Activated naive CD4-positive, alpha-beta T cell treated with anti-CD3 and anti-CD28 coated beads, Interleukin-2, amount 50 U/mL, for 24 hours (primary cell): ENCODE data around the gene ACACB.
"Not testable (repeated sequence)": the region's sequence is repeated elsewhere in the genome, so short reads cannot be mapped to it uniquely, and the experiment has no call there.

Experiments used
- H3K27ac Mint-ChIP-seq: one replicate; pipeline ENCODE4 v1.8.0; 2021; ENCODE audit warnings: mild to moderate bottlenecking, mixed read lengths
- H3K27me3 Mint-ChIP-seq: one replicate; pipeline ENCODE4 v1.8.0; 2021; ENCODE audit warnings: mixed read lengths
- H3K36me3 Mint-ChIP-seq: one replicate; pipeline ENCODE4 v1.8.0; 2021; ENCODE audit warnings: mixed read lengths
- H3K4me1 Mint-ChIP-seq: one replicate; pipeline ENCODE4 v1.8.0; 2021; ENCODE audit warnings: mixed read lengths
- H3K4me3 Mint-ChIP-seq: one replicate; pipeline ENCODE4 v1.8.0; 2021; ENCODE audit warnings: mild to moderate bottlenecking, mixed read lengths
- H3K9me3 Mint-ChIP-seq: one replicate; pipeline ENCODE4 v1.8.0; 2021; ENCODE audit warnings: mixed read lengths

ACACB gene

GRCh38 chr12:109170324-109170723 is 53.9 kb downstream of the ACACB start:
- H3K9me3 Mint-ChIP-seq = no peaks in the 10 kb centered on the region
- no peak overlapping the region for H3K27ac Mint-ChIP-seq
- H3K27me3 Mint-ChIP-seq = no peaks in the 10 kb centered on the region
- no peaks in the 10 kb centered on the region for H3K4me1 Mint-ChIP-seq
- H3K36me3 Mint-ChIP-seq = peaks cover 18% of the 10 kb centered on the region
- H3K4me3 Mint-ChIP-seq = no peak overlapping the region

GRCh38 chr12:109172787-109173186 is 56.4 kb downstream of the ACACB start:
- H3K27ac Mint-ChIP-seq, H3K4me3 Mint-ChIP-seq, H3K27me3 Mint-ChIP-seq, H3K9me3 Mint-ChIP-seq, H3K4me1 Mint-ChIP-seq: not testable (repeated sequence)
- H3K36me3 Mint-ChIP-seq = peaks cover 18% of the 10 kb centered on the region

- no peak overlapping the region for H3K27ac Mint-ChIP-seq
- peaks cover 18% of the 10 kb centered on the region for H3K36me3 Mint-ChIP-seq
- H3K27me3 Mint-ChIP-seq = no peaks in the 10 kb centered on the region
- H3K4me1 Mint-ChIP-seq = no peaks in the 10 kb centered on the region
- H3K9me3 Mint-ChIP-seq = no peaks in the 10 kb centered on the region
- H3K4me3 Mint-ChIP-seq = no peak overlapping the region
Observed at GRCh38 chr12:109173443-109174240, 57.3 kb downstream of the ACACB start.

- Mint-ChIP-seq H3K27me3 (no peaks in the 10 kb centered on the region), H3K4me1 (no peaks in the 10 kb centered on the region), H3K4me3 (no peak overlapping the region), H3K9me3 (no peaks in the 10 kb centered on the region), H3K27ac (no peak overlapping the region), H3K36me3 (peaks cover 18% of the 10 kb centered on the region)
Observed at GRCh38 chr12:109174468-109174867, 58.1 kb downstream of the ACACB start.

GRCh38 chr12:109178532-109178931 is 62.1 kb downstream of the ACACB start:
- H3K27me3 Mint-ChIP-seq = no peaks in the 10 kb centered on the region
- H3K9me3 Mint-ChIP-seq = no peaks in the 10 kb centered on the region
- H3K4me1 Mint-ChIP-seq = no peaks in the 10 kb centered on the region
- no peak overlapping the region for H3K27ac Mint-ChIP-seq
- peaks cover 4% of the 10 kb centered on the region for H3K36me3 Mint-ChIP-seq
- H3K4me3 Mint-ChIP-seq = no peak overlapping the region

GRCh38 chr12:109179927-109180326 is 63.5 kb downstream of the ACACB start:
- Mint-ChIP-seq H3K9me3 (no peaks in the 10 kb centered on the region), H3K4me1 (no peaks in the 10 kb centered on the region), H3K27me3 (no peaks in the 10 kb centered on the region), H3K36me3 (peaks cover 4% of the 10 kb centered on the region), H3K27ac (no peak overlapping the region), H3K4me3 (no peak overlapping the region)

- no peaks in the 10 kb centered on the region for H3K9me3 Mint-ChIP-seq
- no peak overlapping the region for H3K27ac Mint-ChIP-seq
- H3K4me1 Mint-ChIP-seq = no peaks in the 10 kb centered on the region
- no peak overlapping the region for H3K4me3 Mint-ChIP-seq
- H3K27me3 Mint-ChIP-seq = no peaks in the 10 kb centered on the region
- peaks cover 8% of the 10 kb centered on the region for H3K36me3 Mint-ChIP-seq
Observed at GRCh38 chr12:109182041-109182839, 65.9 kb downstream of the ACACB start.

GRCh38 chr12:109185441-109185840 is 69.1 kb downstream of the ACACB start:
- no peak overlapping the region for H3K4me3 Mint-ChIP-seq
- peaks cover 8% of the 10 kb centered on the region for H3K36me3 Mint-ChIP-seq
- H3K27ac Mint-ChIP-seq = no peak overlapping the region
- no peaks in the 10 kb centered on the region for H3K9me3 Mint-ChIP-seq
- no peaks in the 10 kb centered on the region for H3K4me1 Mint-ChIP-seq
- H3K27me3 Mint-ChIP-seq = no peaks in the 10 kb centered on the region

GRCh38 chr12:109186993-109187653 is 70.7 kb downstream of the ACACB start:
- H3K4me1 Mint-ChIP-seq = no peaks in the 10 kb centered on the region
- H3K9me3 Mint-ChIP-seq = no peaks in the 10 kb centered on the region
- H3K27me3 Mint-ChIP-seq = no peaks in the 10 kb centered on the region
- H3K4me3 Mint-ChIP-seq = no peak overlapping the region
- H3K36me3 Mint-ChIP-seq = peaks cover 6% of the 10 kb centered on the region
- no peak overlapping the region for H3K27ac Mint-ChIP-seq

- H3K36me3 Mint-ChIP-seq = peaks cover 4% of the 10 kb centered on the region
- H3K9me3 Mint-ChIP-seq = no peaks in the 10 kb centered on the region
- H3K4me1 Mint-ChIP-seq = no peaks in the 10 kb centered on the region
- H3K27ac Mint-ChIP-seq = no peak overlapping the region
- no peak overlapping the region for H3K4me3 Mint-ChIP-seq
- no peaks in the 10 kb centered on the region for H3K27me3 Mint-ChIP-seq
Observed at GRCh38 chr12:109188108-109188712, 71.8 kb downstream of the ACACB start.

- H3K4me3 Mint-ChIP-seq = no peak overlapping the region
- no peaks in the 10 kb centered on the region for H3K27me3 Mint-ChIP-seq
- no peaks in the 10 kb centered on the region for H3K9me3 Mint-ChIP-seq
- H3K36me3 Mint-ChIP-seq = peaks cover 4% of the 10 kb centered on the region
- H3K27ac Mint-ChIP-seq = no peak overlapping the region
- no peaks in the 10 kb centered on the region for H3K4me1 Mint-ChIP-seq
Observed at GRCh38 chr12:109189291-109189690, 72.9 kb downstream of the ACACB start.

- Mint-ChIP-seq H3K4me1 (no peaks in the 10 kb centered on the region), H3K4me3 (no peak overlapping the region), H3K27ac (no peak overlapping the region), H3K9me3 (no peaks in the 10 kb centered on the region), H3K36me3 (peaks cover 10% of the 10 kb centered on the region), H3K27me3 (no peaks in the 10 kb centered on the region)
Observed at GRCh38 chr12:109191621-109192250, 75.3 kb downstream of the ACACB start.

GRCh38 chr12:109192358-109192757 is 76.0 kb downstream of the ACACB start:
- no peaks in the 10 kb centered on the region for H3K4me1 Mint-ChIP-seq
- no peaks in the 10 kb centered on the region for H3K27me3 Mint-ChIP-seq
- H3K36me3 Mint-ChIP-seq = peaks cover 10% of the 10 kb centered on the region
- no peak overlapping the region for H3K27ac Mint-ChIP-seq
- no peak overlapping the region for H3K4me3 Mint-ChIP-seq
- no peaks in the 10 kb centered on the region for H3K9me3 Mint-ChIP-seq

- H3K27ac Mint-ChIP-seq = no peak overlapping the region
- no peaks in the 10 kb centered on the region for H3K27me3 Mint-ChIP-seq
- H3K4me1 Mint-ChIP-seq = no peaks in the 10 kb centered on the region
- no peak overlapping the region for H3K4me3 Mint-ChIP-seq
- no peaks in the 10 kb centered on the region for H3K9me3 Mint-ChIP-seq
- peaks cover 10% of the 10 kb centered on the region for H3K36me3 Mint-ChIP-seq
Observed at GRCh38 chr12:109193896-109194295, 77.5 kb downstream of the ACACB start.

- Mint-ChIP-seq H3K9me3 (no peaks in the 10 kb centered on the region), H3K27me3 (no peaks in the 10 kb centered on the region), H3K4me3 (no peak overlapping the region), H3K4me1 (no peaks in the 10 kb centered on the region), H3K36me3 (peaks cover 13% of the 10 kb centered on the region), H3K27ac (no peak overlapping the region)
Observed at GRCh38 chr12:109196332-109196731, 79.9 kb downstream of the ACACB start.
